Right atrium auricular region (tissue), 2 donors: ENCODE measurements around the gene C11orf68. TPM values are rescaled to one million over a fixed set of nuclear protein-coding genes. Genes with fewer than 3 reads are reported as not detected.

Experiments
- DNase-seq: peaks from one replicate; pipeline ENCODE4 v3.0.0-alpha.2; 2019; ENCODE audit warnings: low spot score
- H3K27ac ChIP-seq, 2 donors: fragments of 200-600 bp; sonication (generic); 1 replicate in 1 of 2; 2 replicates in 1 of 2; pipeline ENCODE4 v1.5.1; 2016 to 2019
- H3K27me3 ChIP-seq, 2 donors: fragments of 200-600 bp; sonication (generic); one replicate each; pipeline versions ENCODE4 v1.5.1 to v1.6.0; 2017 to 2019
- H3K36me3 ChIP-seq: fragments of 200-600 bp; sonication (generic); one replicate; pipeline ENCODE4 v1.5.1; 2016
- H3K4me1 ChIP-seq, 2 donors: fragments of 200-600 bp; sonication (generic); one replicate each; pipeline versions ENCODE4 v1.5.1 to v1.6.0; 2017 to 2019
- H3K4me3 ChIP-seq, 2 donors: fragments of 200-600 bp; sonication (generic); 1 replicate in 1 of 2; 2 replicates in 1 of 2; pipeline ENCODE4 v1.5.1; 2017 to 2019; ENCODE audit warnings: mild to moderate bottlenecking in 1 of 2, moderate library complexity in 1 of 2
- H3K9me3 ChIP-seq, 2 donors: fragments of 200-600 bp; sonication (generic); one replicate each; pipeline ENCODE4 v1.5.1; 2019
- total RNA-seq, 2 donors: library from RNA; depleted of rRNA; stranded (reverse); fragments of >200 nt; gene quantifications; one replicate each; pipeline ENCODE4 v1.1.0, GENCODE V29; 2016
- TF ChIP-seq, protein P1 (sequence below), 2 donors: fragments of 200-600 bp; sonication (generic); IDR thresholded peaks; one replicate each; pipeline ENCODE4 v1.5.1; 2019; ENCODE audit warnings: antibody characterized with exemption in 2 of 2

C11orf68 gene
- total RNA-seq, 2 donors from 2014 or later, result 13.9 to 23.5 TPM

DNA sequence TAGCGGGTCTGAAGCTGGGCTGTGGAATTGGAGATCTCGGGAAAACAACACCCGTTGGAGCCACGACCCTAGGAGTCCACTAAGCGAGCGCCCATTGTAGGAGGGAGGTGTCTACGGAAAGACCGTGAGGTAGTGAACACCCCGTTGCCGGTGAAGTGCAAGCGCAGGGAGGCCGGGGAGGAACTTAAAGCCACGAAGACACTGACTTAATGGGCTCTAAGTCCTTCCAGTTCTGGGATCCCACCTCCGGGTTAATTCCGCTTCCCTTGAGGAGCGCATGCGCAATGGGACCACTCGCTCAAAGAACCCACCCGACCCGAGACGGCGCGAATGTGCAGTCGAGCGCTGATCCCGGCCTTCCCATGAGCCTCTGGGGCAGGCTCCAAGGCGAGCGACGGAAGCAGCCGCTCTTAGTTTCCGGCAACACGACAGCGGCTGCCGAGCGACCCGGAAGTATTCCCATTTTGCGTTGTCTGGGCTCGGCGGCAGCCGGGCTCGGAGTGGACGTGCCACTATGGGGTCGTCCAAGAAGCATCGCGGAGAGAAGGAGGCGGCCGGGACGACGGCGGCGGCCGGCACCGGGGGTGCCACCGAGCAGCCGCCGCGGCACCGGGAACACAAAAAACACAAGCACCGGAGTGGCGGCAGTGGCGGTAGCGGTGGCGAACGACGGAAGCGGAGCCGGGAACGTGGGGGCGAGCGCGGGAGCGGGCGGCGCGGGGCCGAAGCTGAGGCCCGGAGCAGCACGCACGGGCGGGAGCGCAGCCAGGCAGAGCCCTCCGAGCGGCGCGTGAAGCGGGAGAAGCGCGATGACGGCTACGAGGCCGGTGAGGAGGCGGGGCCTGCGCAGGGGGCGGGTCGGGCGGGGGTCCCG, 42.6 kb upstream of the C11orf68 start, which contains the start of gene SART1:
Gene SART1 (plus strand): TSS at position 468 of the 874 bp plus-strand sequence. CDS start 47 bp downstream, at position 515.
- TF ChIP-seq, protein P1, sequence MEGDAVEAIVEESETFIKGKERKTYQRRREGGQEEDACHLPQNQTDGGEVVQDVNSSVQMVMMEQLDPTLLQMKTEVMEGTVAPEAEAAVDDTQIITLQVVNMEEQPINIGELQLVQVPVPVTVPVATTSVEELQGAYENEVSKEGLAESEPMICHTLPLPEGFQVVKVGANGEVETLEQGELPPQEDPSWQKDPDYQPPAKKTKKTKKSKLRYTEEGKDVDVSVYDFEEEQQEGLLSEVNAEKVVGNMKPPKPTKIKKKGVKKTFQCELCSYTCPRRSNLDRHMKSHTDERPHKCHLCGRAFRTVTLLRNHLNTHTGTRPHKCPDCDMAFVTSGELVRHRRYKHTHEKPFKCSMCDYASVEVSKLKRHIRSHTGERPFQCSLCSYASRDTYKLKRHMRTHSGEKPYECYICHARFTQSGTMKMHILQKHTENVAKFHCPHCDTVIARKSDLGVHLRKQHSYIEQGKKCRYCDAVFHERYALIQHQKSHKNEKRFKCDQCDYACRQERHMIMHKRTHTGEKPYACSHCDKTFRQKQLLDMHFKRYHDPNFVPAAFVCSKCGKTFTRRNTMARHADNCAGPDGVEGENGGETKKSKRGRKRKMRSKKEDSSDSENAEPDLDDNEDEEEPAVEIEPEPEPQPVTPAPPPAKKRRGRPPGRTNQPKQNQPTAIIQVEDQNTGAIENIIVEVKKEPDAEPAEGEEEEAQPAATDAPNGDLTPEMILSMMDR (IDR thresholded peaks at IDR 0.05), result peak in 1 of 2 donors; percentile 25
- H3K4me3 ChIP-seq, result peak within 1 kb of the TSS; percentile 91 to 100
- peak; percentile 98 for DNase-seq
- no peaks in the 10 kb centered on the region for H3K27me3 ChIP-seq
- H3K27ac ChIP-seq, result peak within 1 kb of the TSS; percentile 87 to 91
- H3K36me3 ChIP-seq, result peaks cover 26% of the 10 kb centered on the region
- H3K9me3 ChIP-seq, result no peaks in the 10 kb centered on the region
- peaks cover 0 to 27% of the 10 kb centered on the region in 2 donors for H3K4me1 ChIP-seq

DNA sequence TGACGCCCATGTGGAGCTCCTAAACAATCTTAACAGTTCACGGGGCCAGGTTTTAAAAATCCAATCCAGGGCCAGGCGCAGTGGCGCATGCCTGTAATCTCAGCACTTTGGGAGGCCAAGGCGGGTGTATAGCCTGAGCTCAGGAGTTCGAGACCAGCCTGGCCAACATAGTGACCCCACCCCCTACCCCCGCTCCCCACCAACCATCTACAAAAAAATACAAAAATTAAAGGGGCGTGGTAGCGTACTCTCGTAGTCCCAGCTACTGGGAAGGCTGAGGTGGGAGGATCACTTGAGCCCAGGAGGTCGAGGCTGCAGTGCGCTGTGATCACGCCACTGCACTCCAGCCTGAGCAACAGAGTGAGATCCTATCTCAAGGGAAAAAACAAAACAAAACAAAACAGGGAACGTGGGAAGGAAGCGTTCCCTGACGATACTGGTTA, 42.0 kb upstream of the C11orf68 start:
- TF ChIP-seq, protein P1 (IDR thresholded peaks at IDR 0.05), result no peak
- no peaks in the 10 kb centered on the region for H3K9me3 ChIP-seq
- peaks cover 0 to 27% of the 10 kb centered on the region in 2 donors for H3K4me1 ChIP-seq
- H3K27me3 ChIP-seq, result no peaks in the 10 kb centered on the region
- H3K27ac ChIP-seq, result peak overlapping the region; percentile 87 to 91
- H3K36me3 ChIP-seq, result peaks cover 20% of the 10 kb centered on the region
- peak overlapping the region; percentile 91 to 100 for H3K4me3 ChIP-seq
- no peak for DNase-seq

DNA sequence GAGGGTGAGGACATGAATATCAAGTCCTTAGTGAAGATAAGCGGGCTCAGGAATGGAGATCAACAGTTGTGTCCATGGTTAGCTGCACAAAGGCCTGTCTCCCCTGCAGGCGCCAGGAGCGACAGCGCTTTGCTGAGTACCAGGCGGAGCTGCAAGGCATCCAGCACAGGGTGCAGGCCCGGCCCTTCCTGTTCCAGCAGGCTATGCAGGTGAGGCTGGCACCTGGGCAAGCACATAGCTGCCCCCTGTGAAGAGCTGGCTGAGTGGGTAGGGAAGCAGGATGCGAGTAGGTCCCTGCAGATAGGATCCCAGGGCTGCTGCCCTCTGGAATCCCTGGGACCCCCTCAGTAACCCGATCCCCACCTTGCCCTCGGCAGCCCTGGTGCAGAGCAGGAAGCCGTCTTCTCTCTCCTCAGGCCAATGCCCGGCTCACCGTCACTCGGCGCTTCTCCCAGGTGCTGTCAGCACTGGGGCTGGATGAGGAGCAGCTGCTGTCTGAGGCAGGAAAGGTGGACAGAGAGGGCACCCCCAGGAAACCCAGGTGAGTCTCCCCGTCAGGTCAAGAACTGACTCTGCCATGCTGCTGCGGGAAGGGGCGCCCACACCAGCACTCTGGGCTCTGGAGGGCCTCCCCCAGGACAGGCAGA, 40.0 kb upstream of the C11orf68 start:
- H3K9me3 ChIP-seq, result no peaks in the 10 kb centered on the region
- H3K27me3 ChIP-seq, result no peaks in the 10 kb centered on the region
- no peak for DNase-seq
- H3K27ac ChIP-seq, result no peak overlapping the region
- TF ChIP-seq, protein P1 (IDR thresholded peaks at IDR 0.05), result no peak
- peaks cover under 1% of the 10 kb centered on the region for H3K36me3 ChIP-seq
- H3K4me3 ChIP-seq, result no peak overlapping the region
- peaks cover 0 to 26% of the 10 kb centered on the region in 2 donors for H3K4me1 ChIP-seq

DNA sequence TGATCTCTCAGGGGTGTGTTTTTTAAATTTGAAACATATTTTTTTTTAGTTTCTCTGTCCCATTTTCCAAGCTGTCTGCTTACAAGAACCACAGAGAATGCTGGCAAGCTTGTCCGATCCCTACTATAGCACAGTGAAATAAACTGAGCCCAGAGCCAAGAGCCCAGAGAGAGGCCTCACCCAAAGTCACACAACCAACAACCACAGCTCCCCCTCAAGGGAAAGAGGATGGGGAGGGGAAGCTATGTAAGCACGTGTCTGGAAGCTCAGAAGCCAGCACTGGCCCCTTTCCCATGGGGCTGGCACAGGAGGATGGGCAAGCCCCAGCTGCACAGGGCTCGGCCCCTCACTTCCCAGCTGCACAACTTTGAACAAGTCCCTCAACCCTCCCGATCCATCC, 39.4 kb upstream of the C11orf68 start:
- Histone ChIP-seq H3K4me3 (no peak overlapping the region), H3K27me3 (no peaks in the 10 kb centered on the region), H3K36me3 (no peaks in the 10 kb centered on the region), H3K27ac (no peak overlapping the region), H3K9me3 (no peaks in the 10 kb centered on the region), H3K4me1 (peaks cover 0 to 20% of the 10 kb centered on the region in 2 donors)
- no peak for DNase-seq
- TF ChIP-seq, protein P1 (IDR thresholded peaks at IDR 0.05), result no peak

DNA sequence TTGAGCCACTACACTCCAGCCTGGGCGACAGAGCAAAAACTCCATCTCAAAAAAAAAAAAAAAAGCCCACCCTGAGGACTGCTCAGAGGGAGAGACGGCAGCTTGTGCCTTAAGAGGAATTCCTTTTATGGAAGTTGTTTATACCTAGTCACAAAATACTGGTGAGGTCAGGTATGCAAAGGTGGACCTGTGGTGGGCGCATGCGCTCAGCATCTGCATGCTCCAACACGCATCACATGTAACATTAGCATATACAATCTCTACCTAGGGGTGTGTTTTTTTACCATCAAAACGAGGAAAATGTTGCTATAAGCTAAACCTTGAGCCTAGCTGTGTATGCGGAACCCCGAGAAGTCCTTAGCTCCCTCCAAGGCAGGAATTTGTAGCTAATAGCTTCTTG, 35.9 kb upstream of the C11orf68 start:
- no peaks in the 10 kb centered on the region for H3K27me3 ChIP-seq

More for the DNA sequence above, 35.9 kb upstream of the C11orf68 start:
- DNase-seq, result no peak
- Histone ChIP-seq H3K4me3 (no peak overlapping the region), H3K4me1 (no peaks in the 10 kb centered on the region), H3K27ac (no peak overlapping the region), H3K9me3 (no peaks in the 10 kb centered on the region), H3K36me3 (no peaks in the 10 kb centered on the region)
- TF ChIP-seq, protein P1 (IDR thresholded peaks at IDR 0.05), result no peak
